Common myeloid progenitor, CD34-positive (primary cell): Measurements from ENCODE around the gene DOLPP1.

Experiments used
- CTCF ChIA-PET: fragments of 350-600 bp; sonication (Branson Sonifier 250); formaldehyde crosslinking; loops from one replicate; lab custom pipeline; 2021; ENCODE audit warnings: antibody characterized with exemption; lab: Charles Lee
- POLR2A ChIA-PET: fragments of 350-600 bp; sonication (Branson Sonifier 250); formaldehyde crosslinking; loops from one replicate; lab custom pipeline; 2021; ENCODE audit warnings: antibody characterized with exemption; lab: Charles Lee
- DNase-seq, 3 donors: peaks; one replicate each; pipeline versions ENCODE4 v3.0.0 to v3.0.0-alpha.2; 2013
- H3K27ac ChIP-seq, 2 experiments: 1 replicate in 1 of 2; 2 replicates in 1 of 2; pipeline ENCODE4 v1.7.0; 2013; ENCODE audit warnings: inconsistent platforms in 2 of 2, low read length in 2 of 2, mild to moderate bottlenecking in 2 of 2, low read depth in 1 of 2, moderate library complexity in 1 of 2; ENCODE audit not compliant: severe bottlenecking in 2 of 2, insufficient read depth in 1 of 2, poor library complexity in 1 of 2
- H3K27me3 ChIP-seq, 5 experiments: replicated peaks in 2 of 5; 1 replicate in 3 of 5; 2 replicates in 2 of 5; pipeline versions ENCODE4 v1.6.1 to v1.7.0; 2013; ENCODE audit warnings: low read length in 4 of 5, mild to moderate bottlenecking in 2 of 5, moderate library complexity in 2 of 5, inconsistent platforms in 1 of 5; ENCODE audit not compliant: insufficient read depth in 5 of 5, control insufficient read depth in 4 of 5
- H3K36me3 ChIP-seq, 4 experiments: 1 replicate in 2 of 4; 2 replicates in 2 of 4; pipeline versions ENCODE4 v1.6.1 to v1.7.0; 2013; ENCODE audit warnings: low read length in 3 of 4, control low read depth in 1 of 4, mild to moderate bottlenecking in 1 of 4; ENCODE audit not compliant: control insufficient read depth in 4 of 4, insufficient read depth in 4 of 4
- H3K4me1 ChIP-seq, 4 experiments: 1 replicate in 3 of 4; 2 replicates in 1 of 4; pipeline versions ENCODE4 v1.6.1 to v1.7.1; 2013; ENCODE audit warnings: low read length in 3 of 4, mild to moderate bottlenecking in 3 of 4, control low read depth in 1 of 4, inconsistent platforms in 1 of 4, moderate library complexity in 1 of 4; ENCODE audit not compliant: control insufficient read depth in 4 of 4, insufficient read depth in 4 of 4; ENCODE audit errors: control extremely low read depth in 1 of 4
- H3K4me3 ChIP-seq, 7 experiments: 1 replicate in 4 of 7; 2 replicates in 3 of 7; pipeline versions ENCODE4 v1.5.1 to v1.7.0; 2013; ENCODE audit warnings: mild to moderate bottlenecking in 7 of 7, low read length in 6 of 7, moderate library complexity in 6 of 7, inconsistent platforms in 2 of 7, low read depth in 2 of 7, control low read depth in 1 of 7; ENCODE audit not compliant: insufficient read depth in 4 of 7, control insufficient read depth in 1 of 7; ENCODE audit errors: extremely low read depth in 1 of 7
- H3K9me3 ChIP-seq, 5 experiments: 1 replicate in 4 of 5; 2 replicates in 1 of 5; pipeline versions ENCODE4 v1.6.1 to v1.7.1; 2013; ENCODE audit warnings: low read length in 4 of 5, mild to moderate bottlenecking in 2 of 5, inconsistent platforms in 1 of 5, low read depth in 1 of 5, moderate library complexity in 1 of 5; ENCODE audit not compliant: control insufficient read depth in 4 of 5, insufficient read depth in 2 of 5; ENCODE audit errors: control extremely low read depth in 1 of 5
- WGBS: methylation state at CpG from one replicate; pipeline ENCODE4 v1.1.5; 2013; ENCODE audit not compliant: insufficient coverage; 5-methylcytosine and 5-hydroxymethylcytosine counted together

DOLPP1 gene

GRCh38 chr9:129036923-129037766 lies 43.8 kb upstream of the DOLPP1 start:
- no peak for DNase-seq
- ChIA-PET POLR2A (no interaction called here), CTCF (interaction anchor here (0.8 to 1.2 kb wide), 3 partner anchors 9 to 109 kb away, joined by 3 read pairs; partner anchors contain the start of gene SH3GLB2)
- H3K36me3 ChIP-seq = peaks cover 2 to 16% (median 12%) of the 10 kb centered on the region in 4 experiments
- peak overlapping the region; percentile 77 to 99 (median 90) for H3K4me3 ChIP-seq
- H3K9me3 ChIP-seq = no peaks in the 10 kb centered on the region
- peaks cover 2 to 25% (median 21%) of the 10 kb centered on the region in 4 experiments for H3K4me1 ChIP-seq
- WGBS = 28% methylated on average over 27 of the region's 32 CpGs
- H3K27me3 ChIP-seq = no peaks in the 10 kb centered on the region
- H3K27ac ChIP-seq = peak overlapping the region; percentile 50 to 79

DNA sequence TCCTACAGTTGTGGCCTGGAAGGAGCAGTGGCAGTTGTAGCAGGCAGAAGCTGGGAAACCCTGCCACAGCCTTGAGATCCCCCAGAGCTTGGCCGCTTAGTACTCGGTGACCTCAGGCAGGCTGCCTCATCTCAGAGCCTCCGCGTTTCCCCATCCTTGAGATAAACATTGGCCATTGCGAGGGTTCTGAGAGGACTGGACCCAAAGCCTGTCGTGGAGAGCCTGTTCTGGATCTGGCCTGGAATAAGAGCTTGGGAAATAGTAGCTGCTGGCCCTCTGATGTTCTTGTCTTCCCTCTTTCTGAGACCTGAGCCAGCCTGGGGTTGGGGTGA lies 43.2 kb upstream of the DOLPP1 start:
- ChIA-PET POLR2A (no interaction called here), CTCF (interaction anchor here (0.8 to 1.2 kb wide), 4 partner anchors 10 to 109 kb away, joined by 3 read pairs; partner anchors contain the start of gene SH3GLB2)
- H3K4me3 ChIP-seq = peak overlapping the region in 4 of 7 experiments; percentile 77 to 90 (median 87)
- H3K9me3 ChIP-seq = no peaks in the 10 kb centered on the region
- peaks cover 2 to 25% (median 21%) of the 10 kb centered on the region in 4 experiments for H3K4me1 ChIP-seq
- H3K27ac ChIP-seq = no peak overlapping the region
- DNase-seq = no peak
- peaks cover 4 to 22% (median 18%) of the 10 kb centered on the region in 4 experiments for H3K36me3 ChIP-seq
- no peaks in the 10 kb centered on the region for H3K27me3 ChIP-seq
- WGBS = 95% methylated on average over 6 of the region's 6 CpGs

GRCh38 chr9:129038109-129038852 lies 42.6 kb upstream of the DOLPP1 start:
- H3K27ac ChIP-seq = peak overlapping the region in 1 of 2 experiments; percentile 15
- peak overlapping the region in 2 of 7 experiments; percentile 4 to 77 for H3K4me3 ChIP-seq
- POLR2A ChIA-PET = interaction anchor here (0.7 kb wide), 1 partner anchor 10 kb away, joined by 3 read pairs; no protein-coding TSS in a partner anchor
- 82% methylated on average over 4 of the region's 8 CpGs for WGBS
- H3K27me3 ChIP-seq = no peaks in the 10 kb centered on the region
- H3K36me3 ChIP-seq = peaks cover 4 to 25% (median 18%) of the 10 kb centered on the region in 4 experiments
- no peaks in the 10 kb centered on the region for H3K9me3 ChIP-seq
- DNase-seq = no peak
- peaks cover 2 to 25% (median 21%) of the 10 kb centered on the region in 4 experiments for H3K4me1 ChIP-seq
- CTCF ChIA-PET = interaction anchor here (0.8 to 1.2 kb wide), 4 partner anchors 10 to 110 kb away, joined by 3 read pairs; partner anchors contain the start of gene SH3GLB2

DNA sequence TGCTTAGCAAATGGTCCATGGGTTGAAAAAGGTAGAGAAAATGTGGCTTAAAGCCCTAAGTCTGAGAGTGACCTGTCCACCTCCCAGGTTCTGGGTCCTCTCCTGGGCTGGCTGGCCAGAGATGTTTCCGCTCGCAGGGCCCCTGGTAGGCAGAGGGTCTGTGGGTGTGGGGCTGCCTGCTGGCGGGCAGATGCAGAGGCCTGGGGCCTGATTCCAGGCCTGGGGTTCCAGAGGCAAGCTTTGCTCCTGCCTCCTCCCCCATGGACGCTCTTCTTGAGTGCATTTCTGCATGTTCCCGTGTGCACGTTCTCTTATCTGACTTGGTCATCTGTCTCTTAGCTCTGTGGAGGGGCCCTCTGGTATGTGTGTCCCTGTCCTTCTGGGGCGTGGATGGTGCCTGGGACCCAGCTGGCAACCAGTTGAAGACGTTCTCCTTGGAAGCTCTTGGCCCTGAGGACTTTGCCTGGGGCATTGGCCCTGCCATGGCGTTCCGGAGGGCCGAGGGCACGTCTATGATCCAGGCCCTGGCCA lies 40.7 kb upstream of the DOLPP1 start:
- ChIA-PET CTCF (interaction anchor here (1.4 kb wide), 1 partner anchor 9 kb away, joined by 4 read pairs; no protein-coding TSS in a partner anchor), POLR2A (no interaction called here)
- peaks cover 6 to 33% (median 21%) of the 10 kb centered on the region in 4 experiments for H3K36me3 ChIP-seq
- no peak for DNase-seq
- H3K4me3 ChIP-seq = no peak overlapping the region
- no peaks in the 10 kb centered on the region for H3K27me3 ChIP-seq
- H3K9me3 ChIP-seq = no peaks in the 10 kb centered on the region
- H3K4me1 ChIP-seq = peaks cover 2 to 25% (median 21%) of the 10 kb centered on the region in 4 experiments
- peak overlapping the region in 1 of 2 experiments; percentile 31 for H3K27ac ChIP-seq
- WGBS = 95% methylated on average over 9 of the region's 12 CpGs

- ChIA-PET CTCF (interaction anchor here (0.6 kb wide), 1 partner anchor 511 kb away, joined by 3 read pairs; no protein-coding TSS in a partner anchor), POLR2A (no interaction called here)
- H3K9me3 ChIP-seq = no peaks in the 10 kb centered on the region
- DNase-seq = no peak
- no peak overlapping the region for H3K4me3 ChIP-seq
- peaks cover 2 to 17% (median 15%) of the 10 kb centered on the region in 4 experiments for H3K4me1 ChIP-seq
- peaks cover 6 to 40% (median 22%) of the 10 kb centered on the region in 4 experiments for H3K36me3 ChIP-seq
- H3K27ac ChIP-seq = no peak overlapping the region
- WGBS = 96% methylated on average over 13 of the region's 16 CpGs
- no peaks in the 10 kb centered on the region for H3K27me3 ChIP-seq
These were observed 38.9 kb upstream of the DOLPP1 start for GRCh38 chr9:129042016-129042415.

- Histone ChIP-seq H3K9me3 (no peaks in the 10 kb centered on the region), H3K4me1 (no peaks in the 10 kb centered on the region), H3K4me3 (no peak overlapping the region), H3K27ac (no peak overlapping the region), H3K27me3 (no peaks in the 10 kb centered on the region), H3K36me3 (peaks cover 19 to 53% (median 36%) of the 10 kb centered on the region in 4 experiments)
- ChIA-PET POLR2A (no interaction called here), CTCF (no interaction called here)
- 100% methylated on average over 1 of the region's 8 CpGs for WGBS
- DNase-seq = no peak
These were observed 28.3 kb upstream of the DOLPP1 start for GRCh38 chr9:129052592-129052991.
